Measurements from ENCODE around the gene NANOS3.
A peak's percentile ranks its signal among the peaks of the same experiment; 100 is the strongest.

The NANOS3 gene

DNA sequence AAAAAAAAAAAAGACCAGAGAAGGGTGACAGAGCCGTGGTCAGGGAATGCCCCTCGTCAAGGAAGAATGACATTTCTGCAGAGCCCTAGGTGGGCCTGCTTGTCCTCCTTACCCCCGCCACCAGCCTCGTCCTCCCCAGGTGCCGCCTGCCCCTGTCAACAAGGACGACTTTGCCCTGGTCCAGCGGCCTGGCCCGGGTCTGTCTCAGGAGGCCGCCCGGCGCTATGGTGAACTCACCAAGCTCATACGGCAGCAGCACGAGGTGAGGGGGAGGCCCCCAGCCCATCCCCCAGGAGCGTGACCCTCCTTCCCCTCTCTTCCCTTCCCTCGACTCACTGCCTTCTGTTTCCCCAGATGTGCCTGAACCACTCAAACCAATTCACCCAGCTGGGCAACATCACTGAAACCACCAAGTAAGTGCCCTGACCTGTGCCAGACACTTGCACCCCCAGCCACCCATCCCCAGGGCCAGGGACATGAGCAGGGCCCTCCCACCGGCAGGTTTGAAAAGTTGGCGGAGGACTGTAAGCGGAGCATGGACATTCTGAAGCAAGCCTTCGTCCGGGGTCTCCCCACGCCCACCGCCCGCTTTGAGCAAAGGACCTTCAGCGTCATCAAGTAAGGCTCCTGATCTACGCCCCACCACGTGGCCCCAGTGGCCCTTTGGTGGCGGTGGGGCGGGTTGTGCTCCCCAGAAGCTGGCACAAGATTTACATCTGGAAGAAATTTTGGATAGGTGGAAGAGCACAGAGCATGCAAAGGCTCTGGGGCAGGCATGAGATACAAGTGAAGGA, 46.5 kb downstream of the NANOS3 start:
- DNase-seq = no peak

DNA sequence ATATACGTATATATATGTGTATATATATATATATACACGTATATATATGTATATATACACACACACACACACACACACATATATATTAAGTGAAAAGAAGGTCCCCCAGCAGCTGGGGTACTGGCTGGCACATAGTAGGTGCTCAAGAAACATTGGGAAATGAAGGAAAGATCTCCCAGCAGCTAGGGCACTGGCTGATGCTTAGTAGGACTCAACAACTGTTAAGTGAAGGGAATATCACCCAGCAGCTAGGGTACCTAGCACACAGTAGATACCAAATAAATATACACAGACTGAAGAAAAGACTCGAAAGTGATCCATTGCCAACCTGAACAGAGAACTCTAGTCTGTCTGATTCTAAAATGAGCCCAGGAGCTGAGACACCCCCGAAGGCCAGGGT, 49.1 kb downstream of the NANOS3 start:
- no peak for DNase-seq

DNA sequence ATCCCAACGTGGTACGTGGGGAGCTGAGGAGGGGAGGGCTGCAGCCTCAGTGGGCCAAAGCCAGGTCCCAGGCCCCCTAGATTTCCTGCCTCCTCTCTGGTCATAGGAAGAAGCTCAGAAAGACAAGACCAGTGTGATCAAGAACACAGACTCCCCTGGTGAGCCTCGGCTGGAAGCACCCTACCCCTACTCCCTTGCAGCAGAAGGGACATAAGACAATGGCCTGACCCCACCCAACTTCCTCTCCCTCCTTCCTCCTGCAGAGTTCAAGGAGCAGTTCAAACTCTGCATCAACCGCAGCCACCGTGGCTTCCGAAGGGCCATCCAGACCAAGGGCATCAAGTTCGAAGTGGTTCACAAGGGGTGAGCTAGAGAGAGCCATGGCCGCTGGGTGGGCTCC, 49.8 kb downstream of the NANOS3 start:
- DNase-seq = no peak

DNA sequence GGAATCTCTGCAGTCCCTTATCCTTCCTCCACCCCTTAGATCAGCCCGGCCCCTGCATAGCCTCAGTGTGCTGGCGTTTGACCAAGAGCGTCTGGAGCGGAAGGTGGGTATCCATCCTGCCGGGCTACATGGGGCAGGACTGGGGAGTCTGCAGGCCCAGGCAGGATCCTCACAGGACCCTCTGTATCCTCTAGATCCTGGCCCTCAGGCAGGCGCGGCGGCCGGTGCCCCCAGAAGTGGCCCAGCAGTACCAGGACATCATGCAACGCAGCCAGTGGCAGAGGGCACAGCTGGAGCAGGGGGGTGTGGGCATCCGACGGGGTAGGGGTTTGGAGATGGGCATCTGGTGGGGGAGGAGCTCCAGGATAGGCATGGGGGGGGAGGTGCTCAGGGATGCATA, 52.4 kb downstream of the NANOS3 start:
- peak in 1 of 2 experiments; percentile 37 for DNase-seq

DNA sequence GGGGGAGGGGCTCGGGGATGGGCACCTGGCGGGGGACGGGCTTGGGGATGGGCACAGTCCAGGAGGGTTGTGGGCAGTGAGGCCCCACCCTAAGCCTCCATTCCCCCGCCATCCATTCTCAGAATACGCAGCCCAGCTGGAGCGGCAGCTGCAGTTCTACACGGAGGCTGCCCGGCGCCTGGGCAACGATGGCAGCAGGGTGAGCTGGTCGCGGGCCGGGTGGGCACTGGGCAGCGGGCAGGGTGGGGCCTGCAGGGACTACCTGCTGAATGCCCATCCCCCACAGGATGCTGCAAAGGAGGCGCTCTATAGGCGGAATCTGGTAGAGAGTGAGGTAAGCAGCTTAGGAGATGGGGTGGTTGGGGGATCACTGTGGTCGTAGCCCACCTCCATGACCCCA, 53.0 kb downstream of the NANOS3 start:
- DNase-seq = no peak
